ENCODE data around the gene FNDC11. TPM values are rescaled to one million over a fixed set of nuclear protein-coding genes. Genes with fewer than 3 reads are reported as not detected.

FNDC11 gene
- total RNA-seq, 8 experiments from 2014 or later: 0.36 to 3.5 (median 2.0) TPM

- H3K4me1 ChIP-seq (replicated peaks in 1 of 2): peaks cover 4 to 13% of the 10 kb centered on the region in 2 donors
- in situ Hi-C loops (cut with MboI; ENCODE audit: low pct_unique_long_range_greater_than_20kb in 2 of 9, low sequenced_read_pairs in 9 of 9, unreplicated experiment in 9 of 9): loop anchor here in 1 of 9 experiments (25.0 kb wide), 1 partner anchor 318 kb away; the partner anchor contains the start of genes ABHD16B and TPD52L2
- H3K4me3 ChIP-seq: no peak overlapping the region
- no peak for ATAC-seq (replicated peaks in 6 of 8)
- 48 to 80% (median 69%) methylated on average over 1 to 5 of the region's 27 CpGs; no CpG with 5 or more reads in 6 of the 10 experiments for WGBS, 10 experiments
- H3K27ac ChIP-seq: no peak overlapping the region
Measured at GRCh38 chr20:63544241-63544957, 9.6 kb upstream of the FNDC11 start.

- 40 to 90% (median 55%) methylated on average over 2 to 5 of the region's 19 CpGs; no CpG with 5 or more reads in 6 of the 10 experiments for WGBS, 10 experiments
Measured at GRCh38 chr20:63544958-63545516, 8.9 kb upstream of the FNDC11 start.

GRCh38 chr20:63545814-63546213 is 8.1 kb upstream of the FNDC11 start:
- in situ Hi-C loops (cut with MboI; ENCODE audit: low pct_unique_long_range_greater_than_20kb in 2 of 9, low sequenced_read_pairs in 9 of 9, unreplicated experiment in 9 of 9): loop anchor here in 1 of 9 experiments (25.0 kb wide), 1 partner anchor 316 kb away; the partner anchor contains the start of genes ABHD16B and TPD52L2
- ATAC-seq (replicated peaks in 6 of 8): no peak
- peaks cover 0 to 7% of the 10 kb centered on the region in 2 donors for H3K4me1 ChIP-seq (replicated peaks in 1 of 2)
- H3K27ac ChIP-seq: no peak overlapping the region
- no peak overlapping the region for H3K4me3 ChIP-seq
- WGBS, 10 experiments: 0 to 80% (median 59%) methylated on average over 1 to 3 of the region's 6 CpGs; no CpG with 5 or more reads in 5 of the 10 experiments

More at GRCh38 chr20:63544958-63545516, 8.9 kb upstream of the FNDC11 start:
- Histone ChIP-seq H3K4me1 (replicated peaks in 1 of 2) (peaks cover 4 to 10% of the 10 kb centered on the region in 2 donors), H3K27ac (no peak overlapping the region), H3K4me3 (no peak overlapping the region)
- in situ Hi-C loops (cut with MboI; ENCODE audit: low pct_unique_long_range_greater_than_20kb in 2 of 9, low sequenced_read_pairs in 9 of 9, unreplicated experiment in 9 of 9): loop anchor here in 1 of 9 experiments (25.0 kb wide), 1 partner anchor 317 kb away; the partner anchor contains the start of genes ABHD16B and TPD52L2
- peak in 3 of 8 experiments; percentile 16 to 24 (median 20) for ATAC-seq (replicated peaks in 6 of 8)

GRCh38 chr20:63546256-63546955 is 7.6 kb upstream of the FNDC11 start:
- in situ Hi-C loops (cut with MboI; ENCODE audit: low pct_unique_long_range_greater_than_20kb in 2 of 9, low sequenced_read_pairs in 9 of 9, unreplicated experiment in 9 of 9): loop anchor here in 1 of 9 experiments (25.0 kb wide), 1 partner anchor 316 kb away; the partner anchor contains the start of genes ABHD16B and TPD52L2
- WGBS, 10 experiments: 40 to 80% (median 48%) methylated on average over 1 to 4 of the region's 20 CpGs; no CpG with 5 or more reads in 7 of the 10 experiments
- ATAC-seq (replicated peaks in 6 of 8): peak in 1 of 8 experiments; percentile 1

GRCh38 chr20:63546956-63547724 is 6.8 kb upstream of the FNDC11 start:
- H3K4me3 ChIP-seq: no peak overlapping the region
- H3K4me1 ChIP-seq (replicated peaks in 1 of 2): peaks cover 0 to 10% of the 10 kb centered on the region in 2 donors
- no peak overlapping the region for H3K27ac ChIP-seq
- peak in 2 of 8 experiments; percentile 15 to 25 for ATAC-seq (replicated peaks in 6 of 8)
- in situ Hi-C loops (cut with MboI; ENCODE audit: low pct_unique_long_range_greater_than_20kb in 2 of 9, low sequenced_read_pairs in 9 of 9, unreplicated experiment in 9 of 9): loop anchor here in 1 of 9 experiments (25.0 kb wide), 1 partner anchor 315 kb away; the partner anchor contains the start of genes ABHD16B and TPD52L2
- WGBS, 10 experiments: 0 to 80% (median 39%) methylated on average over 1 to 11 of the region's 58 CpGs; no CpG with 5 or more reads in 6 of the 10 experiments

More at GRCh38 chr20:63546256-63546955, 7.6 kb upstream of the FNDC11 start:
- H3K4me3 ChIP-seq: no peak overlapping the region
- H3K4me1 ChIP-seq (replicated peaks in 1 of 2): peaks cover 0 to 10% of the 10 kb centered on the region in 2 donors
- H3K27ac ChIP-seq: no peak overlapping the region

GRCh38 chr20:63547725-63548480 is 6.1 kb upstream of the FNDC11 start, which contains the start of gene SRMS:
TSS of gene SRMS (minus strand) at chr20:63547749. CDS start at chr20:63547463, 286 bp downstream.
- Histone ChIP-seq H3K4me3 (no peak within 1 kb of the TSS), H3K27ac (no peak within 1 kb of the TSS), H3K4me1 (replicated peaks in 1 of 2) (peaks cover 4 to 10% of the 10 kb centered on the region in 2 donors)
- 55 to 80% (median 71%) methylated on average over 2 to 8 of the region's 35 CpGs; no CpG with 5 or more reads in 6 of the 10 experiments for WGBS, 10 experiments
- ATAC-seq (replicated peaks in 6 of 8): peak in 6 of 8 experiments; percentile 6 to 67 (median 13)
- in situ Hi-C loops (cut with MboI; ENCODE audit: low pct_unique_long_range_greater_than_20kb in 2 of 9, low sequenced_read_pairs in 9 of 9, unreplicated experiment in 9 of 9): loop anchor here in 1 of 9 experiments (25.0 kb wide), 1 partner anchor 314 kb away; the partner anchor contains the start of genes ABHD16B and TPD52L2

GRCh38 chr20:63548542-63548941 is 5.4 kb upstream of the FNDC11 start:
- H3K27ac ChIP-seq: no peak overlapping the region
- peaks cover 6 to 10% of the 10 kb centered on the region in 2 donors for H3K4me1 ChIP-seq (replicated peaks in 1 of 2)
- ATAC-seq (replicated peaks in 6 of 8): no peak
- 33 to 40% methylated on average over 1 to 3 of the region's 11 CpGs; no CpG with 5 or more reads in 8 of the 10 experiments for WGBS, 10 experiments
- no peak overlapping the region for H3K4me3 ChIP-seq
- in situ Hi-C loops (cut with MboI; ENCODE audit: low pct_unique_long_range_greater_than_20kb in 2 of 9, low sequenced_read_pairs in 9 of 9, unreplicated experiment in 9 of 9): loop anchor here in 1 of 9 experiments (25.0 kb wide), 1 partner anchor 314 kb away; the partner anchor contains the start of genes ABHD16B and TPD52L2

GRCh38 chr20:63549019-63549418 is 4.9 kb upstream of the FNDC11 start:
- in situ Hi-C loops (cut with MboI; ENCODE audit: low pct_unique_long_range_greater_than_20kb in 2 of 9, low sequenced_read_pairs in 9 of 9, unreplicated experiment in 9 of 9): loop anchor here in 1 of 9 experiments (25.0 kb wide), 1 partner anchor 313 kb away; the partner anchor contains the start of genes ABHD16B and TPD52L2
- ATAC-seq (replicated peaks in 6 of 8): no peak
- no peak overlapping the region for H3K4me3 ChIP-seq
- no peak overlapping the region for H3K27ac ChIP-seq
- WGBS, 10 experiments: no CpG with 5 or more reads among the region's 25 CpGs
- H3K4me1 ChIP-seq (replicated peaks in 1 of 2): peaks cover 9 to 10% of the 10 kb centered on the region in 2 donors

- ATAC-seq (replicated peaks in 6 of 8): no peak
- WGBS, 10 experiments: no CpG with 5 or more reads among the region's 18 CpGs
- H3K27ac ChIP-seq: no peak overlapping the region
- no peak overlapping the region for H3K4me3 ChIP-seq
- in situ Hi-C loops (cut with MboI; ENCODE audit: low pct_unique_long_range_greater_than_20kb in 2 of 9, low sequenced_read_pairs in 9 of 9, unreplicated experiment in 9 of 9): loop anchor here in 1 of 9 experiments (25.0 kb wide), 1 partner anchor 313 kb away; the partner anchor contains the start of genes ABHD16B and TPD52L2
- H3K4me1 ChIP-seq (replicated peaks in 1 of 2): peaks cover 16 to 18% of the 10 kb centered on the region in 2 donors
Measured at GRCh38 chr20:63549679-63550282, 4.2 kb upstream of the FNDC11 start.

GRCh38 chr20:63551068-63551467 is 2.9 kb upstream of the FNDC11 start:
- peak overlapping the region; percentile 36 to 64 for H3K27ac ChIP-seq
- in situ Hi-C loops (cut with MboI; ENCODE audit: low pct_unique_long_range_greater_than_20kb in 2 of 9, low sequenced_read_pairs in 9 of 9, unreplicated experiment in 9 of 9): no loop called here
- H3K4me1 ChIP-seq (replicated peaks in 1 of 2): peaks cover 22 to 23% of the 10 kb centered on the region in 2 donors
- ATAC-seq (replicated peaks in 6 of 8): peak in 4 of 8 experiments; percentile 41 to 57 (median 53)
- 0 to 40% (median 21%) methylated on average over 1 to 6 of the region's 9 CpGs; no CpG with 5 or more reads in 4 of the 10 experiments for WGBS, 10 experiments
- no peak overlapping the region for H3K4me3 ChIP-seq

Measured in motor neuron (in vitro differentiated cells).